HUES6 (cell line): ENCODE measurements around the gene PSMD6.
A peak's percentile ranks its signal among the peaks of the same experiment; 100 is the strongest.

Source experiments
- H3K27ac ChIP-seq: 2 replicates; pipeline ENCODE4 v1.7.0; 2013; ENCODE audit warnings: low read depth, mild to moderate bottlenecking, low read length, inconsistent platforms
- H3K27me3 ChIP-seq: 2 replicates; pipeline ENCODE4 v1.6.1; 2013; ENCODE audit warnings: low read length; ENCODE audit not compliant: control insufficient read depth, insufficient read depth
- H3K36me3 ChIP-seq: 2 replicates; pipeline ENCODE4 v1.6.1; 2013; ENCODE audit warnings: low read length; ENCODE audit not compliant: control insufficient read depth, insufficient read depth
- H3K4me1 ChIP-seq: 2 replicates; pipeline ENCODE4 v1.6.1; 2013; ENCODE audit warnings: low read length; ENCODE audit not compliant: control insufficient read depth, insufficient read depth
- H3K4me3 ChIP-seq: 2 replicates; pipeline ENCODE4 v1.5.1; 2013; ENCODE audit warnings: low read depth, low read length
- H3K9ac ChIP-seq: one replicate; pipeline ENCODE4 v1.6.1; 2013; ENCODE audit warnings: mild to moderate bottlenecking, low read length
- H3K9me3 ChIP-seq: 2 replicates; pipeline ENCODE4 v1.6.1; 2013; ENCODE audit warnings: low read depth, low read length; ENCODE audit not compliant: control insufficient read depth, insufficient read depth

PSMD6 gene

DNA sequence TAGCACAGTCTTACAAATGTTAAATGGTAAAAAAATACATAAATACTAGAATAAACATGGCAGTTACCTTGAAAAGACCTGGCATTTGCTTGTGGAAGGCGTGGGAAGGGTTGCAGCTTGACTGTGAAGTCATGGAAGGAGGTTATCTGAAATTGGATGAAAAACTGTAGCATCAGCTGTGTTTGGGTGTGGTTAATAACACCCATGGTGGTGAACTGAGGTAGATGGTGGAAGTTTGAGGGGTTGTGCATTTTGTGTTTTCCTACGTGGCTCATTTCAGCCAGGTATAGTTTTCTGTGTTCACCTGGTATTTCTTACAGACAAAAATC is 46.5 kb downstream of the PSMD6 start:
- Histone ChIP-seq H3K4me3 (no peak overlapping the region), H3K9ac (no peak overlapping the region), H3K36me3 (peaks cover 21% of the 10 kb centered on the region), H3K9me3 (no peaks in the 10 kb centered on the region), H3K27me3 (no peaks in the 10 kb centered on the region), H3K27ac (no peak overlapping the region), H3K4me1 (peaks cover 13% of the 10 kb centered on the region)

DNA sequence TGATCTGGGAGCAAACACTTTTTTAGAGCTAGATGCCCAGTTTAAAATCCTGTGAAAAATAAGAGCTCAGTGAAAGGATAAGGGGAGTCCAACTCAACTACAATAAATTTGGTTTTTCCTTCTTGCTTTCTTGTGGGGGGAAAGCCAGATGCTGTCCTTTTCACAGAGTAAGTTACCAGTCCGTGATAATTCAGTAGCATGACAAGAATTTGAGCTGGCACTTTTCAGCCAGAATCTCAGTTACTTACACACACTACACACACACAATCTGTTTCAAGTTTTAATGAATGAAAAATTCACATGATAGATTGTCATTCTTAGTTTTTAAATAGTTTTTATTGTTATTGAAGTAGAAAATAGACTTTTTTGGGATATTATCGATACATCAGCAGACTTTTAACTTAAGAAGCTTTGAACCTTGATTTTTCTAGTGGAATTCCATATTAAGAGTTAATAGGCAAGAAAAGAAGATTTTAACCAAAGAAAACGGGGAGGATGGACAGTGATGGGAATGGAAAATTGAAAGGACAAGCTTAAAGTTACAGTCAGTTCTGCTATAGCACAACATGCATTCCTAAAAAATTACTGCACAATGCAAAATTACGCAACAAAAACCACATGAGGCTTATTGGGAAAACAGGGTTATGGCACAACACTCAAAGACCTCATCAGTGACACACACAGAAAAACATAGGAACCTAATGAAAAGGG is 47.0 kb downstream of the PSMD6 start:
- Histone ChIP-seq H3K36me3 (peaks cover 16% of the 10 kb centered on the region), H3K9ac (no peak overlapping the region), H3K4me1 (peaks cover 16% of the 10 kb centered on the region), H3K9me3 (no peaks in the 10 kb centered on the region), H3K27me3 (no peaks in the 10 kb centered on the region), H3K4me3 (no peak overlapping the region), H3K27ac (no peak overlapping the region)

DNA sequence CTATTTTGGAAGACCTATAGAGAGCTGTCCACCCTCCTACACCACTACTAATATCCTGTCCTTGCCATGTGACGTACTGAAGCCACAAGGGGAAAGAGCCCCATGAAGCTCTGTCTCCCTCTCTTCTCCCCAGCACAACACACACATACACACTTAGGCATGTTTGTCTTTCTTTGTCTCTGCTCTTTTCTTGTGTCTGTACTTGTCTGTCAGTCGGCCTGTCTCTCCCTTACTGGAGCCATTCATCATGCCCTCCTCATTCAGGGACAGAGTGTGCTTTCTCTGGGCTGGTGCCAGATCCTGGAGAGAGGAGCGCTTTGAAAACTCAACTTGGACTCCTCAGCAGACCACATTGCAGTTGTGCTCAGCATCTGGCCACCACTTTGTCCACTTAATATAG is 47.6 kb downstream of the PSMD6 start:
- H3K36me3 ChIP-seq, result peaks cover 10% of the 10 kb centered on the region
- peaks cover 22% of the 10 kb centered on the region for H3K4me1 ChIP-seq
- no peak overlapping the region for H3K9ac ChIP-seq
- no peak overlapping the region for H3K4me3 ChIP-seq
- no peaks in the 10 kb centered on the region for H3K27me3 ChIP-seq
- no peak overlapping the region for H3K27ac ChIP-seq
- H3K9me3 ChIP-seq, result no peaks in the 10 kb centered on the region

DNA sequence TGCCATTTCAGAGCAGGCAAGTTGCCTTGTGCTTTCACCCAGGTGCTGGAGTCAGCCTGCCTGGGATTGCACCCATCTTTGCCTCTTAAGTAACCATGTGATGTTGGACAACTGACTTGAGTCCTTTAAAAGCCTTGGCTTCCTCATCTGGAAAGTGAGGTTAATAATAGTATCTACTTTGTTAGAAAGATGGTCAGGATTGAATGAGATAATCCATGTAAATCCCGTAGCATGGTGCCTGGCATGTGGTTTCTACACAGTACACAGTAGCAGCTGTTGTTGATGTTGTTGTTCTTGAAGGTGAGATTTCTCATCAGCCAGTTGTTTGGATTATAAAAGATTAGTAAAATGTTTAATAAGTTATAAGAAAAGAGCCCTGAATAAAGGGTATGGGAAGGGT is 48.8 kb downstream of the PSMD6 start:
- Histone ChIP-seq H3K4me1 (peaks cover 34% of the 10 kb centered on the region), H3K9me3 (no peaks in the 10 kb centered on the region)

DNA sequence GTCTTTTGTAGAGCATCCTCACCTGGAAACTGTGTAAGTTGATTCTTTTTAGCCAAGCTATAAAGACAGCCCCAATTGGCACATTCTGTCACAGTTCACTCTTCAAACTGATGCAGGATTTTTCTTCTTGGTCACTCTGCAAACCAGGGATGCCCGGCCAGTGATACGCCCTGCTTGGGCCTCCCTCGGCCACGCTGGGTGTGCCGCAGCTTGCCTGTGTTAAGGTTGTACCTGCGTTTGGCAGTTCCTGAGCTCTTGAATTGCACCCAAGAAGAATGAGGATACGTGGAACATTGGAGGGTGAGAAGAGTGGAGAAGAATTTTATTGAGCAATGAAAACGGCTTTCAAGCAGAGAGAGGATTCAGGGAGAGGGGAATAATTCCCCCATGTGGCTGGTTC is 49.9 kb downstream of the PSMD6 start:
- no peak overlapping the region for H3K9ac ChIP-seq
- no peaks in the 10 kb centered on the region for H3K9me3 ChIP-seq
- H3K27ac ChIP-seq, result no peak overlapping the region
- no peaks in the 10 kb centered on the region for H3K27me3 ChIP-seq
- no peaks in the 10 kb centered on the region for H3K36me3 ChIP-seq
- peaks cover 45% of the 10 kb centered on the region for H3K4me1 ChIP-seq
- H3K4me3 ChIP-seq, result no peak overlapping the region

More for the DNA sequence above, 48.8 kb downstream of the PSMD6 start:
- H3K36me3 ChIP-seq, result no peaks in the 10 kb centered on the region
- H3K27me3 ChIP-seq, result no peaks in the 10 kb centered on the region
- no peak overlapping the region for H3K4me3 ChIP-seq
- H3K27ac ChIP-seq, result no peak overlapping the region
- H3K9ac ChIP-seq, result no peak overlapping the region

DNA sequence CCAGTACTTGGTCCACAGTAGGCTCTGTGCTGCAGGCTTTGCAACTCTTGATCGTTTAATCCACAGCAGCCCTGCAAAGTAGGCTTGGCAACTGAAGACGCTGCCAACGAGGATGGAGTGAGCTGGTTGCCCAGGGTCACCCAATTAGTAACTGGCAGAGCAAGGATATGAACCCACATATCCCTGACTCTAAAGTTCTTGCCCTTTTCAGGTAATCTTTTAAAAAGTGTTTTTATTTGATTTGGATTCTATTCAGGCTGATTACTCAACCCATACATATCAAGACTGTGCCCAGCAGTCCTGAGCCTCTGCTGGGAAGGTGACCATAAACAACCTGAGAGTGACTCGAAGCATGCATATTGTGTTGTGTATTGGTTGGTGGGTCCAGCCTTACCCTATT is 50.3 kb downstream of the PSMD6 start:
- Histone ChIP-seq H3K27me3 (no peaks in the 10 kb centered on the region), H3K36me3 (no peaks in the 10 kb centered on the region), H3K4me1 (peaks cover 49% of the 10 kb centered on the region), H3K9ac (no peak overlapping the region), H3K4me3 (no peak overlapping the region), H3K9me3 (no peaks in the 10 kb centered on the region), H3K27ac (no peak overlapping the region)

DNA sequence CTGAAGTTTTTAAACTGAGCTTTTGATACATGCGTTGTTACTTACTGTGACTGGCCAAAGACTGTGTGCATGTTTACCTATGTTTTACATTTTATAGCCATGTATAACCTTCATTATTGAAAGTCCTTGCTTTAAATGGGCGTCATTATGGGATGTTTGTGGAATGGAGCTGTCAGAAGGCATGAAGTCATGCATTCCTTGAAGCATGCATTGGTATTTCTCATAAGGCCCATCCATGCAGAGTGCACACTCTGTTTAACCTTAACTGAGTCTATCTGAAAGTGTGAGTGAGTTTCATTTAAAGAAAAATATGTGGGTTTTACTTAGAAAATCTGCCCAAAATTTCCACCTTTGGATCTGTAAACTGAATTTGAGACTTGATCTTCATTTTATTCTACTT is 51.1 kb downstream of the PSMD6 start:
- Histone ChIP-seq H3K27ac (no peak overlapping the region), H3K36me3 (no peaks in the 10 kb centered on the region)

DNA sequence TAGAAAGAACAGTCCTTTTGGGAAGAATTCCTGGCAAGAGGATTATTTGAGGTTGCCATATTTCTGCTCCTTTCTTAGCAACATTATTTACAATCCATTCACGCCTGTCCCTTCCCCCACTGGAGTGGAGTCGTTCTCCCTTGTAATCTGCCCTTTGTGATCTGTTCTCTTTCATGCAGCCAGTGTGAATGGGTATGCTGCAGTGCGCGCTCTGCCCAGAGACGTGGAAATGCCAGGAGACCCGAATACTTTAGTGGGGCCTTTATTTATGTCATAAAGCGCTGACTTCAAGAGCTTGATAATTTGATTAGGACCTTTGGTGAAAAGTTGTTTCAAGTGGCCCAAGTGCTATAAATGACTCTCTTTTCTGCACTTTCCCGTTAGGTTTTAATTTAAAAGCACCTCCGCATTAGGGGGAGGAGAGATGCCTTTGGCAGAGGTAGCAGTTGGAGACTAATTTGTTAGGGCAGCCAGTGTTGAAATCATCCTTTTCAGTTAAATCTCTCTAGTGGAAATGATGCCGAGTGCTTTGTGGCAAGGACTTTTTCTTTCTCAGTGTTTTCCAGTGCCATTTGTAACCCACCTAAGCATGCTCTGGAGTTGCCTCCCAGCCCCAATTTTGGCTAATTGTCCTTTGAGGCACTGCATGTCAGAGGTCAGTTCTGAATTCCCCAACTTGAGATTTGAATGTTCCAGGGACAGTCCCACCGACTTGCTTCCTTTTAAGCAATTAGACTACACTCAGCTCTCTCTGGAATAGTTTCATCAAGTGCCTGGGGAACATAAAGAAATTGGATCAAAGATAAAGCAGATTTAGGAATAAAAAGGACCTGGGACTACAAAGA is 52.4 kb downstream of the PSMD6 start:
- no peaks in the 10 kb centered on the region for H3K27me3 ChIP-seq
- no peak overlapping the region for H3K9ac ChIP-seq
- H3K4me3 ChIP-seq, result peak overlapping the region; percentile 28; the same call in 1 of the 2 replicates
- H3K9me3 ChIP-seq, result no peaks in the 10 kb centered on the region
- H3K4me1 ChIP-seq, result peaks cover 58% of the 10 kb centered on the region
- H3K36me3 ChIP-seq, result no peaks in the 10 kb centered on the region
- peak overlapping the region; percentile 31; the same call in 1 of the 2 replicates for H3K27ac ChIP-seq

More for the DNA sequence above, 51.1 kb downstream of the PSMD6 start:
- Histone ChIP-seq H3K9ac (no peak overlapping the region), H3K4me3 (no peak overlapping the region), H3K27me3 (no peaks in the 10 kb centered on the region), H3K4me1 (peaks cover 56% of the 10 kb centered on the region), H3K9me3 (no peaks in the 10 kb centered on the region)

DNA sequence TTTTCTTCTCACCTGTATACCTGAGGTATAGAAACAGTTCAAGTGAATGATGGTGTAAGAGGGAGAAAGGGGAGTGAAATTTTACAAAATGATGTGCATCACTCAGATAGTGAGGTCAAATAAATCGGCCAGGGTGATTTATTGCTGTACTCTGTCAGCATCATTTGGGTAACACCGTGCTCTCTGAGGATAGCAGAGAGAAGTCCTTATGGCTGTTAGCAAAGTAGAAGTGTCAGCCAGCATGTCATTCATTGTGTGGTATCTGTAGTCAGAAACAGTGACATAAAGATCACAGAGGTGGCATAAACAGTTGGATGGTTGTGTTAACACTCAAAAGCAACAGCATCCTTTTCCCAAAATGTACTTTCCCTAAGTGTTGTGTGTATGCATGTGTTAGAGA is 53.4 kb downstream of the PSMD6 start:
- no peaks in the 10 kb centered on the region for H3K9me3 ChIP-seq
- H3K4me3 ChIP-seq, result no peak overlapping the region
- no peaks in the 10 kb centered on the region for H3K27me3 ChIP-seq
- no peak overlapping the region for H3K27ac ChIP-seq
- H3K4me1 ChIP-seq, result peaks cover 66% of the 10 kb centered on the region
- no peaks in the 10 kb centered on the region for H3K36me3 ChIP-seq
- no peak overlapping the region for H3K9ac ChIP-seq

DNA sequence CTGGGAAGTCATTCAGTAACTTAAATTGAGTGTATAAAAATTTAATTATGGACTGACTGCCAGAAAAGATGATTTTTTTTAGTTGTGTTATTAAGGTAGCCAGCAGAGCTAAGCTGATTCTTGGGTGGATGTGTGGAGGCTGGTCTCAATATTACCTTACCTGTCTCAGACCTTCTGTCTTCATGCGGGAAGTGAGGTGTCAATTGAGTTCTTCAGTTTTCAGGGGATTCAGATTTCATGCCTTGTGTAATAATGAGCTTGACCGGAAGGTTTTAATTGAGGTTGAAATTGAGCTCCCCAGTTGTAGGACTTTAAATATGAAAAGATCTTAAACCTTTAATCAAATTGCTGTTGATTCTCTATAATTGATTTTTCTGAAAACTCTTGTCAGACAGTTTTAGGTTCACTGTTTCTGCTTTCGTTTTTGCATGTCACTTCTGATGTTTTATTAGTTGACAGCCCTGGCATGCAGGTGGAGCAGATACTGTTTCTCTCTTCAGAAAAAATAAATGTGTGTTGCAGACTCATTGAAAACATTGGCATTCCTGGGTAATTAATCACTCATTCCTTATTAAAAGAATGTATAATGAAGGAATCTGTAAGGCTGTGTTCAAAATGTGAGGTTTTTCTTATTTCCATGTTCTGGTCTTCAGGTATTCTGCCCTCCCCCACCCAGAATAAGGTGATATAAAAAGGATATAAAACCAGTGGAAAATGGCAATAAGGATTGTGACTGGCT is 54.5 kb downstream of the PSMD6 start:
- Histone ChIP-seq H3K4me1 (peaks cover 73% of the 10 kb centered on the region), H3K27me3 (no peaks in the 10 kb centered on the region), H3K27ac (no peak overlapping the region), H3K4me3 (no peak overlapping the region), H3K9me3 (no peaks in the 10 kb centered on the region), H3K36me3 (no peaks in the 10 kb centered on the region), H3K9ac (no peak overlapping the region)
